SH-SY5Y (cell line): Measurements from ENCODE around the gene FZD10.

Experiments used
- GATA2 ChIP-seq: IDR thresholded peaks from 2 replicates; pipeline ENCODE4 v1.6.1; 2011; ENCODE audit warnings: mild to moderate bottlenecking, low read depth, low read length
- GATA3 ChIP-seq: IDR thresholded peaks from 2 replicates; pipeline ENCODE4 v1.6.1; 2011; ENCODE audit warnings: low read depth, mild to moderate bottlenecking, low read length, moderate library complexity

DNA sequence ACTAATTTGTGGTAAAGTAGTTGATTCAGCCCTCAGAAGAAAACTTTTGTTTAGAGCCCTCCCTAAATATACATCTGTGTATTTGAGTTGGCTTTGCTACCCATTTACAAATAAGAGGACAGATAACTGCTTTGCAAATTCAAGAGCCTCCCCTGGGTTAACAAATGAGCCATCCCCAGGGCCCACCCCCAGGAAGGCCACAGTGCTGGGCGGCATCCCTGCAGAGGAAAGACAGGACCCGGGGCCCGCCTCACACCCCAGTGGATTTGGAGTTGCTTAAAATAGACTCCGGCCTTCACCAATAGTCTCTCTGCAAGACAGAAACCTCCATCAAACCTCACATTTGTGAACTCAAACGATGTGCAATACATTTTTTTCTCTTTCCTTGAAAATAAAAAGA, 2.7 kb downstream of the FZD10 start:
- no peak for TF ChIP-seq GATA2
- TF ChIP-seq GATA3: no peak
